HepG2 (cell line): ENCODE measurements around the gene SIK3. TPM values are rescaled to one million over a fixed set of nuclear protein-coding genes. Genes with fewer than 3 reads are reported as not detected.

Experiments used
- ATAD3A ChIP-seq: sonication (generic); formaldehyde crosslinking; IDR thresholded peaks from 2 replicates; pipeline ENCODE4 v1.4.0; 2020; ENCODE audit warnings: missing genetic modification reagents
- ATF7 ChIP-seq, 2 experiments: fragments of 450-650 bp in 1 of 2; sonication (generic) in 1 of 2; formaldehyde crosslinking in 1 of 2; IDR thresholded peaks; 2 replicates each; pipeline versions ENCODE4 v1.4.0 to v1.6.1; 2016 to 2020; ENCODE audit warnings: antibody characterized with exemption in 1 of 2, mild to moderate bottlenecking in 1 of 2, missing genetic modification reagents in 1 of 2
- ATF7-NPFF ChIP-seq: sonication (generic); formaldehyde crosslinking; IDR thresholded peaks from 2 replicates; pipeline ENCODE4 v1.8.1; 2023; ENCODE audit warnings: mild to moderate bottlenecking, low read depth, missing genetic modification reagents, moderate library complexity
- CCAR2 ChIP-seq: fragments of 200-400 bp; formaldehyde crosslinking; optimal IDR thresholded peaks from 2 replicates; pipeline ENCODE3; 2018; ENCODE audit warnings: low read depth, mild to moderate bottlenecking, low read length, moderate library complexity
- CEBPG ChIP-seq: IDR thresholded peaks from 2 replicates; pipeline ENCODE4 v1.6.1; 2016
- CHD4 ChIP-seq: fragments of 200-600 bp; sonication (generic); IDR thresholded peaks from 2 replicates; pipeline ENCODE4 v1.7.0; 2017; ENCODE audit warnings: mild to moderate bottlenecking, low read length, borderline replicate concordance
- EZH2 ChIP-seq: conservative IDR thresholded peaks from 2 replicates; pipeline ENCODE4 v1.6.1; 2012; ENCODE audit warnings: mild to moderate bottlenecking, low read depth, low read length, moderate library complexity
- GATAD2A ChIP-seq: IDR thresholded peaks from 2 replicates; pipeline ENCODE4 v1.6.1; 2016
- HOXA7 ChIP-seq: sonication (generic); formaldehyde crosslinking; IDR thresholded peaks from 2 replicates; pipeline ENCODE4 v1.8.1; 2022; ENCODE audit warnings: mild to moderate bottlenecking, missing genetic modification reagents, moderate library complexity
- KLF16 ChIP-seq, 2 experiments: sonication (generic) in 1 of 2; formaldehyde crosslinking in 1 of 2; IDR thresholded peaks; 2 replicates each; pipeline versions ENCODE4 v1.6.1 to v1.8.0; 2016 to 2023; ENCODE audit warnings: missing genetic modification reagents in 2 of 2, missing compliant biosample characterization in 1 of 2
- LCORL ChIP-seq, 2 experiments: fragments of 450-650 bp in 1 of 2; sonication (generic) in 1 of 2; formaldehyde crosslinking in 1 of 2; IDR thresholded peaks; 2 replicates each; pipeline versions ENCODE4 v1.5.0 to v1.6.1; 2017 to 2020; ENCODE audit warnings: antibody characterized with exemption in 1 of 2, missing genetic modification reagents in 1 of 2
- MED1 ChIP-seq: sonication (generic); formaldehyde crosslinking; IDR thresholded peaks from 2 replicates; pipeline ENCODE4 v1.4.0; 2020; ENCODE audit warnings: missing genetic modification reagents
- NR2F6 ChIP-seq, 2 experiments: IDR thresholded peaks; 2 replicates each; pipeline ENCODE4 v1.6.1; 2016; ENCODE audit warnings: antibody characterized with exemption in 1 of 2, mild to moderate bottlenecking in 1 of 2
- PAX8 ChIP-seq: sonication (generic); formaldehyde crosslinking; IDR thresholded peaks from 2 replicates; pipeline ENCODE4 v1.8.0; 2022; ENCODE audit warnings: mild to moderate bottlenecking, missing genetic modification reagents, borderline replicate concordance
- RORA ChIP-seq: sonication (generic); formaldehyde crosslinking; IDR thresholded peaks from 2 replicates; pipeline ENCODE4 v1.5.0; 2020; ENCODE audit warnings: mild to moderate bottlenecking, missing genetic modification reagents, moderate library complexity
- SIN3A ChIP-seq: IDR thresholded peaks from 2 replicates; pipeline ENCODE4 v1.6.1; 2011; ENCODE audit warnings: low read depth, mild to moderate bottlenecking, control low read depth, low read length, borderline replicate concordance
- TARDBP ChIP-seq: sonication (generic); formaldehyde crosslinking; IDR thresholded peaks from 2 replicates; pipeline ENCODE4 v1.8.0; 2022; ENCODE audit warnings: mild to moderate bottlenecking, missing genetic modification reagents
- YY1 ChIP-seq: IDR thresholded peaks from 2 replicates; pipeline ENCODE4 v1.6.1; 2011; ENCODE audit warnings: low read length, low read depth, moderate library complexity, mild to moderate bottlenecking; ENCODE audit not compliant: insufficient read depth, insufficient replicate concordance
- ZBTB1 ChIP-seq: sonication (generic); formaldehyde crosslinking; IDR thresholded peaks from 2 replicates; pipeline ENCODE4 v1.4.0; 2020; ENCODE audit warnings: missing genetic modification reagents, borderline replicate concordance
- ZBTB4 ChIP-seq: sonication (generic); formaldehyde crosslinking; IDR thresholded peaks from 2 replicates; pipeline ENCODE4 v1.4.0; 2020; ENCODE audit warnings: missing genetic modification reagents, mild to moderate bottlenecking, borderline replicate concordance
- ZBTB42 ChIP-seq: sonication (generic); formaldehyde crosslinking; IDR thresholded peaks from 2 replicates; pipeline ENCODE4 v1.5.0; 2020; ENCODE audit warnings: mild to moderate bottlenecking, missing genetic modification reagents
- ZBTB8A ChIP-seq: sonication (generic); formaldehyde crosslinking; IDR thresholded peaks from 2 replicates; pipeline ENCODE4 v1.4.0; 2020; ENCODE audit warnings: mild to moderate bottlenecking, low read depth, missing genetic modification reagents, borderline replicate concordance
- ZFP36 ChIP-seq: fragments of 150-350 bp; IDR thresholded peaks from 2 replicates; pipeline ENCODE4 v1.6.1; 2018; ENCODE audit warnings: borderline replicate concordance, low read length, low read depth; ENCODE audit not compliant: partially characterized antibody
- ZNF263 ChIP-seq: sonication (generic); formaldehyde crosslinking; IDR thresholded peaks from 2 replicates; pipeline ENCODE4 v1.4.0; 2020; ENCODE audit warnings: missing genetic modification reagents
- ZNF331 ChIP-seq: sonication (generic); formaldehyde crosslinking; IDR thresholded peaks from 2 replicates; pipeline ENCODE4 v1.4.0; 2020; ENCODE audit warnings: missing genetic modification reagents
- ZNF432 ChIP-seq: sonication (generic); formaldehyde crosslinking; IDR thresholded peaks from 2 replicates; pipeline ENCODE4 v1.5.0; 2020; ENCODE audit warnings: missing genetic modification reagents, mild to moderate bottlenecking, borderline replicate concordance
- ZNF709 ChIP-seq: sonication (generic); formaldehyde crosslinking; IDR thresholded peaks from 2 replicates; pipeline ENCODE4 v1.5.0; 2020; ENCODE audit warnings: mild to moderate bottlenecking, missing genetic modification reagents
- ZSCAN30 ChIP-seq: sonication (generic); formaldehyde crosslinking; IDR thresholded peaks from 2 replicates; pipeline ENCODE4 v1.5.0; 2020; ENCODE audit warnings: mild to moderate bottlenecking, missing genetic modification reagents
- polyA plus RNA-seq, 8 experiments: library from polyadenylated mRNA; depleted of rRNA in 3 of 8; stranded (reverse) in 7 of 8; unstranded in 1 of 8; fragments of >200 nt; fragmentation: Illumina TruSeq in 4 of 8; extraction: Trizol in 4 of 8; gene quantifications; 2 replicates each; pipeline versions ENCODE4 v1.2.1 to v1.2.3, GENCODE V29; 2011 to 2016; ENCODE audit warnings: low read depth in 4 of 8, missing spikeins in 1 of 8, mixed read lengths in 1 of 8; ENCODE audit not compliant: insufficient read depth in 1 of 8
- total RNA-seq, 5 experiments: library from RNA; depleted of rRNA; stranded (reverse); fragments of >200 nt; fragmentation: Illumina TruSeq; extraction: Trizol; gene quantifications; 2 replicates each; pipeline ENCODE4 v1.2.3, GENCODE V29; 2016; ENCODE audit warnings: low read depth in 1 of 5

The SIK3 gene
- total and polyA plus RNA-seq, 2 of the 13 experiments (the other 11 are each of a cell fraction or from before 2014, with no cell fraction given) = 5.7 to 9.8 TPM

GRCh38 chr11:117095284-117096161, 2.7 kb downstream of the SIK3 start (continued):
- no peak for TF ChIP-seq ZFP36
- TF ChIP-seq ATF7 (IDR thresholded peaks at IDR 0.05) = no peak
- TF ChIP-seq ATF7 (CRISPR knock-in tag; IDR thresholded peaks at IDR 0.05) = no peak
- no peak for TF ChIP-seq CHD4
- TF ChIP-seq ZBTB1 (CRISPR knock-in tag) = no peak
- TF ChIP-seq MED1 (CRISPR knock-in tag) = peak; percentile 33; the same call in 1 of the 2 replicates
- no peak for TF ChIP-seq ZNF432
- no peak for TF ChIP-seq ZBTB8A (CRISPR knock-in tag)
- no peak for TF ChIP-seq ZBTB42
- no peak for TF ChIP-seq PAX8 (CRISPR knock-in tag)
- TF ChIP-seq LCORL (IDR thresholded peaks at IDR 0.05) = no peak
- peak; percentile 56; the same call in 1 of the 2 replicates for TF ChIP-seq LCORL (CRISPR knock-in tag; IDR thresholded peaks at IDR 0.05)
- TF ChIP-seq ZBTB4 (CRISPR knock-in tag) = no peak
- TF ChIP-seq CEBPG (CRISPR knock-in tag) = peak; percentile 94
- TF ChIP-seq ZNF263 (CRISPR knock-in tag) = no peak
- TF ChIP-seq EZH2 = no peak
- TF ChIP-seq ATAD3A (CRISPR knock-in tag) = no peak
- peak in 1 of 2 experiments; percentile 74; a peak in 2 of 4 replicates for TF ChIP-seq KLF16 (CRISPR knock-in tag; IDR thresholded peaks at IDR 0.05)
- TF ChIP-seq CCAR2 = no peak
- peak; percentile 85 for TF ChIP-seq GATAD2A (CRISPR knock-in tag)
- TF ChIP-seq SIN3A = no peak
- TF ChIP-seq HOXA7 (CRISPR knock-in tag) = no peak
- TF ChIP-seq ATF7-NPFF = no peak
- TF ChIP-seq TARDBP (CRISPR knock-in tag) = 0 out of 2 replicates have a peak, but pooled peaks have one; percentile 10
- peak; percentile 31; the same call in 1 of the 2 replicates for TF ChIP-seq ZNF331 (CRISPR knock-in tag)
- peak; percentile 87 for TF ChIP-seq NR2F6 (IDR thresholded peaks at IDR 0.05)
- TF ChIP-seq NR2F6 (CRISPR knock-in tag; IDR thresholded peaks at IDR 0.05) = peak; percentile 79
- TF ChIP-seq ZSCAN30 (CRISPR knock-in tag) = no peak
- TF ChIP-seq ZNF709 (CRISPR knock-in tag) = no peak
- TF ChIP-seq YY1 = no peak
- no peak for TF ChIP-seq RORA (CRISPR knock-in tag)
